Lower leg skin (tissue), 3 donors: ENCODE measurements around the gene OXNAD1.

Source experiments
- POLR2A ChIP-seq, 2 donors: fragments of 450-650 bp; IDR thresholded peaks; one replicate each; pipeline ENCODE4 v1.6.1; 2016 to 2017; ENCODE audit warnings: antibody characterized with exemption in 2 of 2, mild to moderate bottlenecking in 1 of 2, moderate library complexity in 1 of 2
- TF ChIP-seq, protein P1 (sequence below), 3 donors: fragments of 450-650 bp; IDR thresholded peaks; one replicate each; pipeline ENCODE4 v1.5.1; 2016; ENCODE audit warnings: antibody characterized with exemption in 3 of 3, mild to moderate bottlenecking in 3 of 3, moderate library complexity in 2 of 3

- TF ChIP-seq, protein P1, sequence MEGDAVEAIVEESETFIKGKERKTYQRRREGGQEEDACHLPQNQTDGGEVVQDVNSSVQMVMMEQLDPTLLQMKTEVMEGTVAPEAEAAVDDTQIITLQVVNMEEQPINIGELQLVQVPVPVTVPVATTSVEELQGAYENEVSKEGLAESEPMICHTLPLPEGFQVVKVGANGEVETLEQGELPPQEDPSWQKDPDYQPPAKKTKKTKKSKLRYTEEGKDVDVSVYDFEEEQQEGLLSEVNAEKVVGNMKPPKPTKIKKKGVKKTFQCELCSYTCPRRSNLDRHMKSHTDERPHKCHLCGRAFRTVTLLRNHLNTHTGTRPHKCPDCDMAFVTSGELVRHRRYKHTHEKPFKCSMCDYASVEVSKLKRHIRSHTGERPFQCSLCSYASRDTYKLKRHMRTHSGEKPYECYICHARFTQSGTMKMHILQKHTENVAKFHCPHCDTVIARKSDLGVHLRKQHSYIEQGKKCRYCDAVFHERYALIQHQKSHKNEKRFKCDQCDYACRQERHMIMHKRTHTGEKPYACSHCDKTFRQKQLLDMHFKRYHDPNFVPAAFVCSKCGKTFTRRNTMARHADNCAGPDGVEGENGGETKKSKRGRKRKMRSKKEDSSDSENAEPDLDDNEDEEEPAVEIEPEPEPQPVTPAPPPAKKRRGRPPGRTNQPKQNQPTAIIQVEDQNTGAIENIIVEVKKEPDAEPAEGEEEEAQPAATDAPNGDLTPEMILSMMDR (IDR thresholded peaks at IDR 0.05): no peak
- no peak for TF ChIP-seq POLR2A (IDR thresholded peaks at IDR 0.05)
Observed at GRCh38 chr3:16234281-16234680, 30.7 kb upstream of the OXNAD1 start.
